Measurements from ENCODE around the gene RNF182.
"Not testable (repeated sequence)": the region's sequence is repeated elsewhere in the genome, so short reads cannot be mapped to it uniquely, and the experiment has no call there.

Gene RNF182, protein sequence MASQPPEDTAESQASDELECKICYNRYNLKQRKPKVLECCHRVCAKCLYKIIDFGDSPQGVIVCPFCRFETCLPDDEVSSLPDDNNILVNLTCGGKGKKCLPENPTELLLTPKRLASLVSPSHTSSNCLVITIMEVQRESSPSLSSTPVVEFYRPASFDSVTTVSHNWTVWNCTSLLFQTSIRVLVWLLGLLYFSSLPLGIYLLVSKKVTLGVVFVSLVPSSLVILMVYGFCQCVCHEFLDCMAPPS

DNA sequence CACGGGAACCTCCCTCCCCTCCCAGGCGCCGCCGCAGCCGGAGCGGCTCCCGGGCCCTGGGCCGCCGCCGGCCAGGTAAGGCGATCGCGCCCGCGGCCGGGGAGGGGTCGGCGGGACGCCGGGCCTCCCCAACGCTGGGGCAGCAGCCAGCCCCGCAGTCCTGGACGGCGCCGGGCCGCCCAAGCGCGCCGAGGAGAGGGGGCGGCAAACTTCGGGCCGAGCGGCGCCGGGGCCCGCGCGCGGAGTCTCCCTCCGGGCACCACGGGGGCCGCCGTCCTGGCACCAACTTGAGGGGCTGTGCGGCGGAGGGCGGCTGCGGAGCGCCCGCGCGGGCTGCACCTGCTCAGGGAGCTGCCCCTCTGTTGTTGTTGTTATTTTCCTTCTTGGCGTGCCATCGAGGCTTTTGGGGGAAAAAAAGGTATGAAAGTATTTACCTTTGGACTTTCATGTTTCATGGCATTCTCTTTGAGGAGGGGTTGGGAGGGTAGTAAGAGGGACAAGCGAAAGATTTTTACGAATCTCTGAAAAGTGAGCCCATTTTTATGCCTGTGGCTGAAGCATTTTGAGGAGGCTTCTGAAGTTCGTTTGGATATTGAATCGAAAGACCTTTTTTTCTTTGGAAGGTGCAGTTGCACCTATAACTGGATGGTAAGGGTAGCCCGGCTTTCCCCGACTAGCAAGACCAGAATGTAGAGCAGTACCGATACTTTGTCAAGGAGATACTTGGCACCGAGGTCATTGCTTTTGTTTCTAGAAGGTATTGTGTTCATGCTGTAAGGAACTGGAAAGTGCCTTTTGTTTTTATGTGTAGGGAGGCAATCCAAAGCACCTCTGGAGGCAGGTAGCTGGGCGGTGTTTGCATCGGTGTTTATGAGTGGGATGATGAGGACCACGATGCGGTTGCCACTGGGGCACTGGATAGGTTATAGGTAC lies at the start of gene RNF182:
TSS of gene RNF182 (plus strand) at position 4 of the 933 bp plus-strand sequence. CDS start 52,168 bp downstream, outside the sequence.
- H3K27ac Mint-ChIP-seq: peak within 1 kb of the TSS; percentile 70
- peak within 1 kb of the TSS; percentile 87 to 89 for H3K4me3 Mint-ChIP-seq
- no peaks in the 10 kb centered on the region for H3K9me3 Mint-ChIP-seq
- no peaks in the 10 kb centered on the region for H3K36me3 Mint-ChIP-seq
- ATAC-seq (replicated peaks) (peak; percentile 60 to 87), DNase-seq (no peak)
- peaks cover 39 to 41% of the 10 kb centered on the region in 2 donors for H3K27me3 Mint-ChIP-seq
- H3K4me1 Mint-ChIP-seq: peaks cover 13 to 16% of the 10 kb centered on the region in 2 donors

DNA sequence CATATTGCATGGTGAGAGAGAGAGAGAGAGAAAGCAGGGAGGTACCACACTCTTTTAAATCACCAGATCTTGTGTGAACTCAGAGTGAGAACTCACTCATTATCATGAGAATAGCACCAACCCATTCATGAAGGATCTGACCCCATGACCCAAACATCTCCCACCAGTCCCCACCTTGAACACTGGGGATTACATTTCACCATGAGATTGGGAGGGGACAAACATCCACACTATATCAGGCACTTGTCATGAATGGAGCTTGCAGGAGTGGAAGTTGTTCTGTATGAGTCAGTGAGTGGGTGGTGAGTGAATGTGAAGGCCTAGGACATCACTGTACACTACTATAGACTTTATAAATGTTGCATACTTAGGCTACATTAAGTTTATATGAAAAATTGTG lies 47.7 kb upstream of the RNF182 start:
- H3K27me3 Mint-ChIP-seq: peaks cover 4 to 8% of the 10 kb centered on the region in 2 donors
- peaks cover 0 to 3% of the 10 kb centered on the region in 2 donors for H3K9me3 Mint-ChIP-seq
- no peak overlapping the region for H3K27ac Mint-ChIP-seq
- peaks cover 0 to 3% of the 10 kb centered on the region in 2 donors for H3K36me3 Mint-ChIP-seq
- DNase-seq: no peak
- H3K4me3 Mint-ChIP-seq: no peak overlapping the region
- no peak for ATAC-seq (replicated peaks)
- H3K4me1 Mint-ChIP-seq: peaks cover 15 to 19% of the 10 kb centered on the region in 2 donors

GRCh38 chr6:13880061-13880663 lies 44.6 kb upstream of the RNF182 start:
- H3K36me3 Mint-ChIP-seq; ATAC-seq (replicated peaks); H3K27me3 Mint-ChIP-seq; H3K4me3 Mint-ChIP-seq; DNase-seq; H3K27ac Mint-ChIP-seq; H3K4me1 Mint-ChIP-seq; H3K9me3 Mint-ChIP-seq: not testable (repeated sequence)

DNA sequence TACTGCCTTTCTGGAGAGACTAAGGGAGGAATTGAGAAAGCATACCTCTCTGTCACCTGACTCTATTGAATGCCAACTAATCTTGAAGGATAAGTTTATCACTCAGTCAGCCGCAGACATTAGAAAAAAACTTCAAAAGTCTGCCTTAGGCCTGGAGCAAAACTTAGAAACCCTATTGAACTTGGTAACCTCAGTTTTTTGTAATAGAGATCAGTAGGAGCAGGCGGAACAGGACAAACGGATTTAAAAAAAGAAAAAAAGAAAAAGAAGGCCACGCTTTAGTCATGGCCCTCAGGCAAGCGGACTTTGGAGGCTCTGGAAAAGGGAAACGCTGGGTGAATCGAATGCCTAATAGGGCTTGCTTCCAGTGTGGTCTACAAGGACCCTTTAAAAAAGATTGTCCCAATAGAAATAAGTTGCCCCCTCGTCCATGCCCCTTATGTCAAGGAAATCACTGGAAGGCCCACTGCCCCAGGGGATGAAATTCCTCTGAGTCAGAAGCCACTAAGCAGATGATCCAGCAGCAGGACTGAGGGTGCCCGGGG lies 43.1 kb upstream of the RNF182 start:
- Mint-ChIP-seq H3K27me3 (peaks cover 4 to 8% of the 10 kb centered on the region in 2 donors), H3K4me3 (no peak overlapping the region), H3K27ac (no peak overlapping the region), H3K4me1 (no peaks in the 10 kb centered on the region), H3K36me3 (peaks cover 0 to 3% of the 10 kb centered on the region in 2 donors), H3K9me3 (peaks cover 0 to 6% of the 10 kb centered on the region in 2 donors)
- ATAC-seq (replicated peaks) (no peak), DNase-seq (no peak)

GRCh38 chr6:13883966-13884365 lies 40.8 kb upstream of the RNF182 start:
- ATAC-seq (replicated peaks) (no peak), DNase-seq (no peak)
- Mint-ChIP-seq H3K4me1 (no peaks in the 10 kb centered on the region), H3K4me3 (no peak overlapping the region), H3K27me3 (peaks cover 4 to 8% of the 10 kb centered on the region in 2 donors), H3K36me3 (no peaks in the 10 kb centered on the region), H3K9me3 (peaks cover 0 to 3% of the 10 kb centered on the region in 2 donors), H3K27ac (no peak overlapping the region)

DNA sequence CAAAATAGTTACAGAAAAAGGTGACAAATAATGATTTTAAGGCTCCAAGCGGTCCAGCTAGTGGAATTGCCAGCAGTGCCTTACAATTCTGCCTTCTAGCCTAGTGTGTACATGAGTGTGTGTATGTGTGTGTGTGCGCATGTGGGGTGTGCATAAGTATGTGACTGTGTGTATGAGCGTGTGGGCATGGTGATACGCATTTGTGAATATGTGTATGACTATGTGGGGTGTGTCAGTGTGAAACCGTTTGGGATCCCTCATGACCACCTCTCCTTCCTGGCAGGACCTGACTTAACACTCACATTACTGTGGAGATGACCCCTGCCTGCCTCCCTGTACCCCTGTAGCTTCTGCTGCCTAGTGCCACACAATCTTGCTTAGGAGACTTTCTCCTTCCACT lies 40.4 kb upstream of the RNF182 start:
- DNase-seq: no peak
- Mint-ChIP-seq H3K27me3 (peaks cover 4 to 6% of the 10 kb centered on the region in 2 donors), H3K27ac (no peak overlapping the region), H3K36me3 (no peaks in the 10 kb centered on the region), H3K4me3 (no peak overlapping the region), H3K9me3 (peaks cover 0 to 3% of the 10 kb centered on the region in 2 donors), H3K4me1 (no peaks in the 10 kb centered on the region)
- no peak for ATAC-seq (replicated peaks)

- Mint-ChIP-seq H3K36me3 (no peaks in the 10 kb centered on the region), H3K27me3 (peaks cover 0 to 4% of the 10 kb centered on the region in 2 donors), H3K4me1 (no peaks in the 10 kb centered on the region), H3K9me3 (peaks cover 0 to 3% of the 10 kb centered on the region in 2 donors), H3K27ac (no peak overlapping the region), H3K4me3 (no peak overlapping the region)
- no peak for DNase-seq
- no peak for ATAC-seq (replicated peaks)
These were observed 39.2 kb upstream of the RNF182 start for GRCh38 chr6:13885601-13886000.

DNA sequence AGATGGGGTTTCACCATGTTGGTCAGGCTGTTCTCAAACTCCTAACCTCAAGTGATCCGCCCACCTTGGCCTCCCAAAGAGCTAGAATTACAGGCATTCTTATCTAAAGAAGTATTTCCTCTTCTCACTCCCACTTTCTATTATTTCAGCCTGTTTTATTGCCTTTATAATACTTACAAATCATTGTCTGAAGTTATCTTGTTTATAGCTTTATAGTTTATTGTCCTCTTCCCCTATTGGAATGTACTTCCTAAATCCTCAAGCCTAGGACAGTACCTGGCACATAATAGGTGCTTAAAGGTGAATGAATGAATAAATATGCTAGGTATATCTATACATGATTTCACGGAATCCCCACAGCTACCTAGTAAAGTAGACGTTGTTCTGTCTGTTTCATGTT lies 37.8 kb upstream of the RNF182 start:
- no peaks in the 10 kb centered on the region for H3K4me1 Mint-ChIP-seq
- H3K27ac Mint-ChIP-seq: no peak overlapping the region
- H3K4me3 Mint-ChIP-seq: no peak overlapping the region
- peaks cover 0 to 3% of the 10 kb centered on the region in 2 donors for H3K9me3 Mint-ChIP-seq
- DNase-seq: no peak
- no peaks in the 10 kb centered on the region for H3K36me3 Mint-ChIP-seq
- H3K27me3 Mint-ChIP-seq: no peaks in the 10 kb centered on the region
- no peak for ATAC-seq (replicated peaks)

DNA sequence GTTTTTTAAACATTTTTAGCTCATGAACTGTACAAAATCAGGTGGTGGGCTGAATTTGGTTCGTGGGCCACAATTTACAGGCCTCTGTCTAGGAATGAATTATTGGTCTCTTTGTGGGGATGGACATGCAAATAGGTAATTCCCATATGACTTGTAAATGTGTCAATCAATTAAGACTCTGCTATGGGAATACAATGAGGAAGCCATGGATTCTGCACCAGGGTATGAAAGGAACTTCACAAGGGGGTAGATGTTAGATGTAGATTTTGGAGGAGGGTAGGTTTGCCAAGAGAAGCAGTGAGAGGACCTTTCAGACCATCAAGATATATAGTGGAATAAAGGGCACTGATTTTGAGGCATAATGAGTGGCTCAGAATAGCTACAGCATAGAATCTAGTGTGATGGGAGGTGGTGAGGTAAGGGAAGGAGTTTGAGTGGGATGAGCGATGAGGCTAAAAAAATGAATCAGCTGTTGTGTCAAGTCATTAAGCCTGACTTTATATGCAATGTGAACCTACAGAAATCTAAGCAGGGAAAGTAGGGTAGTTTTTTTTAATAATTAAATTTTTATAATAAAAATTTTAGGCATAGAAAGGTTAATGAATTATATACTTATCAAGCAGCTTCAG lies 32.6 kb upstream of the RNF182 start:
- Mint-ChIP-seq H3K27ac (no peak overlapping the region), H3K4me1 (no peaks in the 10 kb centered on the region), H3K4me3 (no peak overlapping the region), H3K9me3 (peaks cover 0 to 1% of the 10 kb centered on the region in 2 donors), H3K27me3 (peaks cover 5 to 10% of the 10 kb centered on the region in 2 donors), H3K36me3 (peaks cover 0 to 3% of the 10 kb centered on the region in 2 donors)
- no peak for DNase-seq
- ATAC-seq (replicated peaks): no peak

- H3K9me3 Mint-ChIP-seq: no peaks in the 10 kb centered on the region
- H3K36me3 Mint-ChIP-seq: no peaks in the 10 kb centered on the region
- H3K4me1 Mint-ChIP-seq: no peaks in the 10 kb centered on the region
- ATAC-seq (replicated peaks) (no peak), DNase-seq (no peak)
- H3K4me3 Mint-ChIP-seq: no peak overlapping the region
- peaks cover 24% of the 10 kb centered on the region in 2 donors for H3K27me3 Mint-ChIP-seq
- H3K27ac Mint-ChIP-seq: no peak overlapping the region
These were observed 21.8 kb upstream of the RNF182 start for GRCh38 chr6:13902922-13903321.

- H3K4me3 Mint-ChIP-seq: no peak overlapping the region
- ATAC-seq (replicated peaks) (no peak), DNase-seq (no peak)
- H3K27ac Mint-ChIP-seq: no peak overlapping the region
- peaks cover 21 to 24% of the 10 kb centered on the region in 2 donors for H3K27me3 Mint-ChIP-seq
- H3K9me3 Mint-ChIP-seq: no peaks in the 10 kb centered on the region
- H3K4me1 Mint-ChIP-seq: no peaks in the 10 kb centered on the region
- H3K36me3 Mint-ChIP-seq: no peaks in the 10 kb centered on the region
These were observed 21.4 kb upstream of the RNF182 start for GRCh38 chr6:13903364-13903763.

GRCh38 chr6:13907001-13907350 lies 17.8 kb upstream of the RNF182 start:
- H3K4me3 Mint-ChIP-seq: no peak overlapping the region
- DNase-seq: no peak
- no peak overlapping the region for H3K27ac Mint-ChIP-seq
- no peaks in the 10 kb centered on the region for H3K9me3 Mint-ChIP-seq
- no peak for ATAC-seq (replicated peaks)
- no peaks in the 10 kb centered on the region for H3K36me3 Mint-ChIP-seq
- peaks cover 17 to 19% of the 10 kb centered on the region in 2 donors for H3K27me3 Mint-ChIP-seq
- peaks cover 0 to 4% of the 10 kb centered on the region in 2 donors for H3K4me1 Mint-ChIP-seq

DNA sequence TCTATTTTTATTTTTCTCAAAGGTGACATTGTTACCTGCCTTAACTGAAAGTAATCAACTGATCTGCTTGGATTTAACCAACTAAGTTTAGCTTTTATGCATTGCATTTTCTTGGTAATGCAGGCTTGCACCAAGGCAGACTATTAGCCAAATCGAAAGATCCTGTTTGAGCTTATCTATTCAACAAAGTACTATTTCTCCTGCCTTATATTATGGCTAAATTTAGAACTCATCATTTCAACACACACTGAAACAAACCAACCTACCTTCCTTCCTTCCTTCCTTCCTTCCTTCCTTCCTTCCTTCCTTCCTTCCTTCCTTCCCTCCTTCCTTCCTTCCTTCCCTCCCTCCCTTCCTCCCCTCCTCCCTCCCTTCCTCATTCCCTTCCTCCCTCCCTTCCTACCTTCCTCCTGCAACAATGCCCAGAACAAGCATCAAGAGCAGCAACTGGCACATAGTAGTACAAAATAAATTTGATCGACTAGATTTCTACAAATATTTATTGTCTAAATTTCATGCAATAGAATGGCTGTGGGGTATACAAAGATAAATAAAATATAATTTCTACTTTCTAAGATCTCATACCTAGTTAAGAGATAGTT lies 17.0 kb upstream of the RNF182 start:
- ATAC-seq (replicated peaks) (no peak), DNase-seq (no peak)
- Mint-ChIP-seq H3K4me3 (no peak overlapping the region), H3K27ac (no peak overlapping the region), H3K27me3 (peaks cover 11 to 12% of the 10 kb centered on the region in 2 donors), H3K4me1 (peaks cover 4% of the 10 kb centered on the region in 2 donors), H3K9me3 (no peaks in the 10 kb centered on the region), H3K36me3 (no peaks in the 10 kb centered on the region)
